HPDE6-E6E7 (cell line): ENCODE results near the gene PRF1.
"Not testable (repeated sequence)": the region's sequence is repeated elsewhere in the genome, so short reads cannot be mapped to it uniquely, and the experiment has no call there.

Experiments
- DNase-seq: peaks from one replicate; pipeline ENCODE4 v3.0.0; 2011; ENCODE audit warnings: missing footprints; ENCODE audit errors: extremely low spot score

The PRF1 gene

GRCh38 chr10:70602665-70603448 is at the start of gene PRF1:
Gene PRF1 (minus strand): TSS chr10:70602741. CDS start chr10:70600902, 1,839 bp downstream.
- no peak for DNase-seq

GRCh38 chr10:70651661-70652060 is 49.1 kb upstream of the PRF1 start:
- no peak for DNase-seq

GRCh38 chr10:70650718-70651117 is 48.2 kb upstream of the PRF1 start:
- DNase-seq: no peak

- DNase-seq: no peak
Observed at GRCh38 chr10:70650104-70650503, 47.6 kb upstream of the PRF1 start.

GRCh38 chr10:70649526-70649925 is 47.0 kb upstream of the PRF1 start:
- peak; percentile 87 for DNase-seq

- no peak for DNase-seq
Observed at GRCh38 chr10:70648427-70648826, 45.9 kb upstream of the PRF1 start.

- no peak for DNase-seq
Observed at GRCh38 chr10:70647086-70647485, 44.5 kb upstream of the PRF1 start.

- DNase-seq: not testable (repeated sequence)
Observed at GRCh38 chr10:70644959-70645358, 42.4 kb upstream of the PRF1 start.

GRCh38 chr10:70643272-70643671 is 40.7 kb upstream of the PRF1 start:
- DNase-seq: not testable (repeated sequence)

- not testable (repeated sequence) for DNase-seq
Observed at GRCh38 chr10:70639640-70640383, 37.3 kb upstream of the PRF1 start.

GRCh38 chr10:70634515-70634914 is 32.0 kb upstream of the PRF1 start:
- not testable (repeated sequence) for DNase-seq

- peak; percentile 73 for DNase-seq
Observed at GRCh38 chr10:70634011-70634410, 31.5 kb upstream of the PRF1 start.

- not testable (repeated sequence) for DNase-seq
Observed at GRCh38 chr10:70631735-70632134, 29.2 kb upstream of the PRF1 start.

- DNase-seq: no peak
Observed at GRCh38 chr10:70629338-70629737, 26.8 kb upstream of the PRF1 start.

GRCh38 chr10:70626056-70626455 is 23.5 kb upstream of the PRF1 start:
- no peak for DNase-seq

- no peak for DNase-seq
Observed at GRCh38 chr10:70622981-70623844, 20.7 kb upstream of the PRF1 start.

GRCh38 chr10:70622541-70622940 is 20.0 kb upstream of the PRF1 start:
- no peak for DNase-seq

- DNase-seq: no peak
Observed at GRCh38 chr10:70621503-70622078, 19.1 kb upstream of the PRF1 start.

GRCh38 chr10:70620020-70620289 is 17.4 kb upstream of the PRF1 start:
- DNase-seq: no peak

- DNase-seq: no peak
Observed at GRCh38 chr10:70619271-70620019, 16.9 kb upstream of the PRF1 start.

GRCh38 chr10:70618663-70619062 is 16.1 kb upstream of the PRF1 start:
- DNase-seq: no peak
